ENCODE measurements around the gene MGMT. TPM values are rescaled to one million over a fixed set of nuclear protein-coding genes. Genes with fewer than 3 reads are reported as not detected.

The MGMT gene
- polyA plus RNA-seq, 1 of the 3 experiments (the other 2 are of a cell fraction): 10.8 TPM

GRCh38 chr10:129653861-129654260 is 186.8 kb downstream of the MGMT start:
- Histone ChIP-seq H3K9me3 (no peaks in the 10 kb centered on the region), H2AFZ (ENCODE audit: low read depth) (no peak overlapping the region), H3K36me3 (replicated peaks in 1 of 2; ENCODE audit: control insufficient read depth in 1 of 2, insufficient read depth in 2 of 2, low read length in 1 of 2) (no peaks in the 10 kb centered on the region), H3F3A (replicated peaks; ENCODE audit: insufficient read depth) (no peaks in the 10 kb centered on the region), H3K4me1 (ENCODE audit: control insufficient read depth in 1 of 2, insufficient read depth in 2 of 2, low read depth in 1 of 2, low read length in 1 of 2) (peaks cover 0 to 6% of the 10 kb centered on the region in 2 experiments; a peak in 1 of 4 replicates), H3K27me3 (ENCODE audit: insufficient read depth) (no peaks in the 10 kb centered on the region), H4K20me1 (ENCODE audit: insufficient read depth) (no peaks in the 10 kb centered on the region), H3K9me2 (no peaks in the 10 kb centered on the region), H3K4me2 (no peak overlapping the region), H3K79me2 (ENCODE audit: insufficient read depth) (no peaks in the 10 kb centered on the region), H3K9ac (no peak overlapping the region), H3K27ac (ENCODE audit: low read depth in 2 of 2, low read length in 1 of 2) (no peak overlapping the region), H3K4me3 (ENCODE audit: low read depth in 2 of 2, low read length in 1 of 2) (no peak overlapping the region)
- POLR2A ChIA-PET: no interaction called here
- 66% methylated on average over 11 of the region's 11 CpGs for WGBS (ENCODE audit: low lambda C conversion rate)
- CTCF ChIA-PET: no interaction called here
- no peak for DNase-seq
- no peak for TF ChIP-seq FOSL2 (IDR thresholded peaks at IDR 0.05; ENCODE audit: borderline replicate concordance, low read depth)
- no peak for TF ChIP-seq ELF1 (IDR thresholded peaks at IDR 0.05)
- TF ChIP-seq NFIC (IDR thresholded peaks at IDR 0.05; ENCODE audit: borderline replicate concordance): no peak
- TF ChIP-seq, protein P1, sequence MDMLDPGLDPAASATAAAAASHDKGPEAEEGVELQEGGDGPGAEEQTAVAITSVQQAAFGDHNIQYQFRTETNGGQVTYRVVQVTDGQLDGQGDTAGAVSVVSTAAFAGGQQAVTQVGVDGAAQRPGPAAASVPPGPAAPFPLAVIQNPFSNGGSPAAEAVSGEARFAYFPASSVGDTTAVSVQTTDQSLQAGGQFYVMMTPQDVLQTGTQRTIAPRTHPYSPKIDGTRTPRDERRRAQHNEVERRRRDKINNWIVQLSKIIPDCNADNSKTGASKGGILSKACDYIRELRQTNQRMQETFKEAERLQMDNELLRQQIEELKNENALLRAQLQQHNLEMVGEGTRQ (IDR thresholded peaks at IDR 0.05; ENCODE audit: borderline replicate concordance, low read depth, low read length): no peak
- TF ChIP-seq EZH2phosphoT487 (IDR thresholded peaks at IDR 0.05; ENCODE audit: borderline replicate concordance, low read depth): no peak
- TF ChIP-seq, protein P2, sequence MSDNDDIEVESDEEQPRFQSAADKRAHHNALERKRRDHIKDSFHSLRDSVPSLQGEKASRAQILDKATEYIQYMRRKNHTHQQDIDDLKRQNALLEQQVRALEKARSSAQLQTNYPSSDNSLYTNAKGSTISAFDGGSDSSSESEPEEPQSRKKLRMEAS (IDR thresholded peaks at IDR 0.05; ENCODE audit: low read depth): no peak
- TF ChIP-seq CTCF (IDR thresholded peaks at IDR 0.05): no peak
- TF ChIP-seq MEF2A (IDR thresholded peaks at IDR 0.05; ENCODE audit: borderline replicate concordance, low read depth): no peak
- TF ChIP-seq RCOR1 (IDR thresholded peaks at IDR 0.05; ENCODE audit: low read length): no peak
- TF ChIP-seq FOXM1 (IDR thresholded peaks at IDR 0.05; ENCODE audit: low read depth): no peak
- TF ChIP-seq GABPA (IDR thresholded peaks at IDR 0.05; ENCODE audit: low read depth): no peak

DNA sequence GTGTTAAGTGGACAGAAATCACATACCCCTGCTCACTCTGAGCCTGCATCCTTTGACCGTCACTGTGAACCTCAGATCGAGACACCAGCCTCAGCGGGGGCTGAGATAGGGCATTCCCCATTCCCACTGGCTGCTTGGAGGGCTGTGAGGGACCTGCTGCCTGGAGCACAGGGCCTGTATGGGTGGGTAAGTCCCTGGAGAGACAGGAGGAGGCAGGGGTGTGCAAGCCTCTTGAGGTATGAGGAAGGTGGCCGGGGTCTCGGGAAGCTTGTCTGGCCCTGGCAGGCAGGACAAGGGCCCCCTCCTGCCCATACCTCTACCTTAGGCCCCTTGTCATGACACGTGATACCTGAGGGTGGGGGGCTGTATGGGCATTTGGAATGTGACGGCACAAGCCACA is 187.4 kb downstream of the MGMT start:
- Histone ChIP-seq H3K79me2 (ENCODE audit: insufficient read depth) (no peaks in the 10 kb centered on the region), H3K27me3 (ENCODE audit: insufficient read depth) (no peaks in the 10 kb centered on the region), H3F3A (replicated peaks; ENCODE audit: insufficient read depth) (no peaks in the 10 kb centered on the region), H3K9me2 (no peaks in the 10 kb centered on the region), H4K20me1 (ENCODE audit: insufficient read depth) (no peaks in the 10 kb centered on the region), H3K36me3 (replicated peaks in 1 of 2; ENCODE audit: control insufficient read depth in 1 of 2, insufficient read depth in 2 of 2, low read length in 1 of 2) (no peaks in the 10 kb centered on the region), H3K27ac (ENCODE audit: low read depth in 2 of 2, low read length in 1 of 2) (no peak overlapping the region), H3K4me2 (no peak overlapping the region), H3K4me3 (ENCODE audit: low read depth in 2 of 2, low read length in 1 of 2) (no peak overlapping the region), H2AFZ (ENCODE audit: low read depth) (no peak overlapping the region), H3K4me1 (ENCODE audit: control insufficient read depth in 1 of 2, insufficient read depth in 2 of 2, low read depth in 1 of 2, low read length in 1 of 2) (peaks cover 0 to 6% of the 10 kb centered on the region in 2 experiments; a peak in 1 of 4 replicates), H3K9ac (no peak overlapping the region), H3K9me3 (no peaks in the 10 kb centered on the region)
- DNase-seq: no peak
- ChIA-PET CTCF (no interaction called here), POLR2A (no interaction called here)
- WGBS (ENCODE audit: low lambda C conversion rate): 56% methylated on average over 7 of the region's 7 CpGs
- TF ChIP-seq TAF1 (IDR thresholded peaks at IDR 0.05; ENCODE audit: borderline replicate concordance, low read depth, low read length) (no peak), SMC3 (IDR thresholded peaks at IDR 0.05; ENCODE audit: low read depth, low read length) (no peak), REST (IDR thresholded peaks at IDR 0.05; ENCODE audit: low read depth, low read length) (no peak), TCF12 (IDR thresholded peaks at IDR 0.05) (no peak), IRF3 (IDR thresholded peaks at IDR 0.05; ENCODE audit: low read depth, low read length) (no peak)

Measured in SK-N-SH (cell line).